Brain pericyte (primary cell): ENCODE data around the gene MBD6.
"Not testable (repeated sequence)": the region's sequence is repeated elsewhere in the genome, so short reads cannot be mapped to it uniquely, and the experiment has no call there.

ENCODE experiments used
- DNase-seq: peaks from one replicate; pipeline ENCODE4 v3.0.0-alpha.2; 2012; ENCODE audit warnings: low read depth, low spot score

MBD6 gene

DNA sequence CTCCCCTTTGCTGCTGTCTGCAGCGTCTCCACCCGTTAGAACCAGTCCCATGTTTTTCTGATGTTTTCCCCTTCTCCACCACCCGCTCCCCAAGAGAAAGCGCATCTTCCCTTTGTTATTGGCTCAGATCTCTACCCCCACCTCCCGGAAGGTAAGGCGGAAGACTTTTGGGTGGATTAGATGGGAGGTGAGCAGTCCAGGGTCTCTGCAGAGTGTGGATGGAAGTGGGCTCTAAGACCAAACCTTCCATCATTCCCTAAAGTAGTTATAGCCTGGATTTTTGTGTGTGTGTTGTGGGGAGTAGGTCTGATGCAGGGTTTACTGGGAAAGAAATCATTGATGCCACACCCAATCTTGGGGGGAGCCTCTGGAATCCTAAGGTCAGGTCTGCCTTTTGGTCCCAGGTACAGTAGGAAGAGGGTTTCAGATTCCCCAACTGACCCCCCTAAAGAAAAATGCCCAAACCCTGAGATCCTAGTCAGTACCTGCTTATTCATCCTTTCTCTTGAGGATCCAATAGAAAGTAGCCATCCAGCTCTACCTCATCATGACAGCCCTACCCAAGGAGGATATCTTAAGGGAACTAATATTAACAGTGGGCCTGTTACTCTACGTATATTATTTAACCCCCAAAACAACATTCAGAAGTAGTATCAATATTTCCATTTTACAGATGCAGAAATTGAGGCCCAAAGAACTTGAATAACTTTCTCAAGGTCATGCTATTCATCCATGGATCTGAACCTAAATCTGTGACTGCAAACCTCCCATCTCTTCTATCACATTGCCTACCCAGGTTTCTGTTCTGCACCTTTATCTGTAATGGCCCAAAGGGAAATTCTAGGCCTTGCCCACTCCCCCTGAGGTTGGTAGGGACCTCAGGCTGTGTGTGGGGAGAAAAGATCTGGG is 28.3 kb downstream of the MBD6 start:
- no peak for DNase-seq

GRCh38 chr12:57551637-57552305 is 29.1 kb downstream of the MBD6 start:
- no peak for DNase-seq

GRCh38 chr12:57552306-57552651 is 29.7 kb downstream of the MBD6 start:
- DNase-seq, result no peak

DNA sequence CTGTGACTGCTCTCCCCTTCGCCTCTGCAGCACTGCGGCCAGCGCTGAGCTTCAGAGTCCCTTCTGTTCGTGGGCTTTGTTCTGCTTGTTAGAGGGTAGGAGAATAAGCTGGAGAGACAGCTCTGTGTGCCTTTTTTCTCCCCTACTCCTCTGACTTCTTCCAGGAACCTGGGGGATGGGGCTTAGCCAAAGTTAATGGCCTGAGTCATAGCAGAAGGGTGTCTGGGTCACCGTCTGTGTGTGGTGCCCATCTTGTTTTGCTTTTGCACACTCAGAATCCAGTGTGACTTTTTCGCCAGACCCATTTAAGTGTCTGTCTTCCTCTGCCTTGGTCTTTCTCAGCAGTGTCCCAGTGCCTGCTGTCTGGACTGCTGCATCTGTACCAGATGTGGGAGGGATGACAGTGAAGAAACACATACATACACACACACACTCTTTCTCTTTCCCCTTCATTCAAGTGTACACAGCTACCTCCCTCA is 30.2 kb downstream of the MBD6 start:
- DNase-seq, result no peak

GRCh38 chr12:57553343-57554202 is 30.9 kb downstream of the MBD6 start:
- DNase-seq, result no peak

GRCh38 chr12:57554453-57554852 is 31.8 kb downstream of the MBD6 start:
- DNase-seq, result no peak

- DNase-seq, result no peak
Observed at GRCh38 chr12:57554897-57555296, 32.3 kb downstream of the MBD6 start.

DNA sequence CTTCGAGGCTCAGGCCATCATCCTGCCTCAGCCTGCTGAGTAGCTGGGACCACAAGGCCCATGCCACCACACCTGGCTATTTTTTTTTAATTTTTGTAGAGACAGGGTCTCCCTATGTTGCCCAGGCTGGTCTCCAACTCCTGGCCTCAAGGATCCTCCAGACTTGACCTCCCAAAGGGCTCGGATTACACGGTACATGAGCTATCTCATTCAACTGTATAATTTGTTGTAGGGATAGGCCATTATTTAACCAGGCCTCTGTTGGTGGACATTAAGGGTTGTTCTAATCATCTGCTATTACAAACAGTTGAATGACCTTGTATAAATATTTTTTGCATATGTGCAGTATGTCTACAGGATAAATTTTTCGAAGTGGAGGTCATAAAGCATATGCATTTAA is 36.2 kb downstream of the MBD6 start:
- no peak for DNase-seq

DNA sequence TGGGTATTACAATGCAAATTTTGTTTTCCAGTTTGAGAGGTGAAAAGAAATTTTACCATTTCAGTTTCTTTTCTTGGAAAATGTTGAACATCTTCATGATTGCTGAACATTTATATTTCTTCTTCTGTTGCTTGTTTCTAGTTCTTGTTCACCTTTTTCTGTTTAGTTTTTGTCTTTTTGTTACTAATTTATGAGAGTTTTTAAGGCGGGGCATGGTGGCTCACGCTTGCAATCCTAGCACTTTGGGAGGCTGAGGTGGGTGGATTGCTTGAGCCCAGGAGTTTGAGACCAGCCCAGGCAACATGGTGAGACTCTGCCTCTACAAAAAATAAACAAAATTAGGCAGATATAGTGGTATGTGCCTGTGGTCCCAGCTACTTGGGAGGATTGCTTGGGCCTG is 37.9 kb downstream of the MBD6 start:
- no peak for DNase-seq

DNA sequence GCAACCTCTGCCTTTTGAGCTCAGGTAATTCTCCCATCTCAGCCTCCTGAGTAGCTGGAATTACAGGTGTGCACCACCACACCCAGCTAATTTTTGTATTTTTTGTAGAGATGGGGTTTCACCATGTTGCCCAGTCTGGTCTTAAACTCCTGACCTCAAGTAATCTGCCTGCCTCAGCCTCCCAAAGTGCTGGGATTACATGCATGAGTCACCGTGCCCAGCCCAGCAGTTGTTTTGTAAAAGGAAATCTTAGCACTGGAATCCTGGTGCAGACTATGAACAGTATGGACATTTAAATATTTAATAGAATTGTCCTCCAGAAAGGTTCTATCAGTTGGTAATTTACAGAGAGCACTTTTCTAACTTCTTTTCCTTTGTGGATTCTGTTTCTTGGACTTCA is 38.5 kb downstream of the MBD6 start:
- DNase-seq, result not testable (repeated sequence)

DNA sequence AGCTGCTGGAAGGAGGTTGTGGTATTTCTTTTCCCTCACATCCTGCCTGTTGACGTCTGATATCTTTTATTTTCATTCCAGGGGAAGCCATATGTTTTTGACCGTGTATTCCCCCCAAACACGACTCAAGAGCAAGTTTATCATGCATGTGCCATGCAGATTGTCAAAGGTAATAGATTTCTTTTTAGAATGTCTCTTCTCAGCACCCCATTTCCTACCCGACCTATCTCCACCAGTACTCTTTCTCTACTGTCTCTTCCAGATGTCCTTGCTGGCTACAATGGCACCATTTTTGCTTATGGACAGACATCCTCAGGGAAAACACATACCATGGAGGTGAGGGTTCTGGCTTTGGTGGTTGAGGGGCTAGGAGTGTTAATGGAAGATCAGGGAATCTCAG is 40.7 kb downstream of the MBD6 start:
- DNase-seq, result no peak

DNA sequence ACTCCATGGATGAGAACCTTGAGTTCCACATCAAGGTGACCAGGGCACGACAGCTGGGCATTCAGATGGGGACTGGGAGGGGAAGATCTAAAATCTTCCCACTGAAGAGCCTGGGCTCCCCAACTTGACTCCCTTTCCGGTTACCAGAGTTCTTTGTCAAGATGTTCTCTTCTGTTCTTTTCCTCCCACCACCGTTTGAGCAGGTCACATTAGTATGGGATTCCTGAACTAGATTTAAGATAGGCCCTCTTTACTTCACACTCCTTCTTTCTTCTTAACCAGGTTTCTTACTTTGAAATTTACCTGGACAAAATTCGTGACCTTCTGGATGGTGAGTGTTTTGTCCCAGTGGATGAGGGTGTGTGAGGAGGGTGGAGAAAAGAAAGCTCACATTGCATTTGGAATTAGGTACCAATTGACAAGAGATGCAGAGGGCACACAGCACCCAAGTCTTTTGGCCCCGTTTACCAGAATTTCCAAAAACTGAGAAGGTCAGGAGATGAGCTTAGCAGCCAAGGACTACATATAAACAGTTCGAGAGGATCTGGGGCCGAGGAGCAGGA is 41.6 kb downstream of the MBD6 start:
- DNase-seq, result no peak

- no peak for DNase-seq
Observed at GRCh38 chr12:57568838-57569237, 46.2 kb downstream of the MBD6 start.

DNA sequence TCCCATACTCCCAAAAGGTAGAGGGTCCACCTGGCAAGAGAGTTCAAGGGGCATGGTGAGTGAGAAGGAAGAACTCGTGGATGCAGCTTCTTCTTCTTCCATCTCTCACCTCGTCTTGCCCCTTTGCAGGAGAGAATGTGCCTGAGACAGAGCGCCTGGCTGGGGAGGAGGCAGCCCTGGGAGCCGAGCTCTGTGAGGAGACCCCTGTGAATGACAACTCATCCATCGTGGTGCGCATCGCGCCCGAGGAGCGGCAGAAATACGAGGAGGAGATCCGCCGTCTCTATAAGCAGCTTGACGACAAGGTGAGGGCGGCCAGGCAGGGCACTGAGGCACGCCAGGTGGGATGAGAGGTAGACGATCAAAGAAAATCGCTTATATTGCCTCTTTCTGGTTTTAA is 47.2 kb downstream of the MBD6 start:
- no peak for DNase-seq

GRCh38 chr12:57570438-57570837 is 47.8 kb downstream of the MBD6 start:
- DNase-seq, result not testable (repeated sequence)

- no peak for DNase-seq
Observed at GRCh38 chr12:57571926-57572762, 49.5 kb downstream of the MBD6 start.

DNA sequence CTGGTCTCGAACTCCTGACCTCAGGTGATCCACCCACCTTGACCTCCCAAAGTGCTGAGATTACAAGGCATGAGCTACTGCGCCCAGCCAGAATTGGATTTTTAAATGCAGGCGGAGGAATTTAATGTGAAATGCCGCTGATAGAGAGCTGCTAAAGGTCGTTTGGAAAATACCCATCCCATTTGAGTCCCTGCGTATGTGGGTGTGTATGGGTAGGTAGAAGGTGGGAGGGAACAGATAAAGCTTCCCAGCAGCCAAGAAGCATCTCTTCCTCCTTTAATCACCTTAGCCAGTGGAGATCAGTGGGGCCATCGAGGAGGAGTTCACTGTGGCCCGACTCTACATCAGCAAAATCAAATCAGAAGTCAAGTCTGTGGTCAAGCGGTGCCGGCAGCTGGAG is 52.2 kb downstream of the MBD6 start:
- DNase-seq, result no peak

GRCh38 chr12:57575771-57576612 is 53.4 kb downstream of the MBD6 start:
- no peak for DNase-seq

DNA sequence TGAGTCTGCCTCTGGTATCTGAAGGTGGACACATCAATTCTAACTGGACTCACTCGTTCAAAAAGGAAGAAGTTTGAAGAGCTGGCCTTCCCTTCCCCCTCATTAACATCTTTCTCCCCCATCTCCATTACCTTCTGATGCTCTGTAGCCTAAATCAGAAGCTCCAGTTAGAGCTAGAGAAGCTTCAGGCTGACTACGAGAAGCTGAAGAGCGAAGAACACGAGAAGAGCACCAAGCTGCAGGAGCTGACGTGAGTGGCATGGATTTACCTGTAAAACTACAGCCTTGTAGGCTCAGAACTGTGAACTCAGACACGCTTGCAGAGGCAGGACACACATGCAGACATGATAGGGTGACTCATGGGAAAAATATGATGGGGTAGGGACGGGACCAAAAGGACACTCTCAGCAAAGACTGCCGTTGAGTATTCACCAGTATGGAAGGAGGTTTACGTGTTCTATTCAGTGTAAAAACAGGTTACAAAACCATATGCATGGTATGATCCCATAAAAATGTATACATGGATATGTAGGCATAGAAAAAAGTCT is 54.1 kb downstream of the MBD6 start:
- DNase-seq, result no peak
